Esophagus muscularis mucosa (tissue), 3 donors: Measurements from ENCODE around the gene MN1.

ENCODE experiments used
- CTCF ChIP-seq, 3 experiments: fragments of 200-600 bp in 2 of 3; fragments of 450-650 bp in 1 of 3; sonication (generic) in 2 of 3; IDR thresholded peaks; one replicate each; pipeline ENCODE4 v1.5.1; 2017 to 2019; ENCODE audit warnings: antibody characterized with exemption in 3 of 3, mild to moderate bottlenecking in 2 of 3, moderate library complexity in 1 of 3
- EP300 ChIP-seq: sonication (generic); formaldehyde crosslinking; IDR thresholded peaks from one replicate; pipeline ENCODE4 v1.6.1; 2017; ENCODE audit warnings: antibody characterized with exemption

- TF ChIP-seq EP300, result no peak
- TF ChIP-seq CTCF (IDR thresholded peaks at IDR 0.05), result no peak
Observed at GRCh38 chr22:27793576-27793975, 8.0 kb downstream of the MN1 start.
